HG02763 (cell line): ENCODE data around the gene FRYL.
"Not testable (repeated sequence)": the region's sequence is repeated elsewhere in the genome, so short reads cannot be mapped to it uniquely, and the experiment has no call there.

Source experiments
- ATAC-seq: cut with Tn5 transposase; IDR thresholded peaks from one replicate; pipeline ENCODE4 v1.9.1; 2021; ENCODE audit warnings: mild to moderate bottlenecking, moderate library complexity; ENCODE audit not compliant: unreplicated experiment

Gene FRYL

DNA sequence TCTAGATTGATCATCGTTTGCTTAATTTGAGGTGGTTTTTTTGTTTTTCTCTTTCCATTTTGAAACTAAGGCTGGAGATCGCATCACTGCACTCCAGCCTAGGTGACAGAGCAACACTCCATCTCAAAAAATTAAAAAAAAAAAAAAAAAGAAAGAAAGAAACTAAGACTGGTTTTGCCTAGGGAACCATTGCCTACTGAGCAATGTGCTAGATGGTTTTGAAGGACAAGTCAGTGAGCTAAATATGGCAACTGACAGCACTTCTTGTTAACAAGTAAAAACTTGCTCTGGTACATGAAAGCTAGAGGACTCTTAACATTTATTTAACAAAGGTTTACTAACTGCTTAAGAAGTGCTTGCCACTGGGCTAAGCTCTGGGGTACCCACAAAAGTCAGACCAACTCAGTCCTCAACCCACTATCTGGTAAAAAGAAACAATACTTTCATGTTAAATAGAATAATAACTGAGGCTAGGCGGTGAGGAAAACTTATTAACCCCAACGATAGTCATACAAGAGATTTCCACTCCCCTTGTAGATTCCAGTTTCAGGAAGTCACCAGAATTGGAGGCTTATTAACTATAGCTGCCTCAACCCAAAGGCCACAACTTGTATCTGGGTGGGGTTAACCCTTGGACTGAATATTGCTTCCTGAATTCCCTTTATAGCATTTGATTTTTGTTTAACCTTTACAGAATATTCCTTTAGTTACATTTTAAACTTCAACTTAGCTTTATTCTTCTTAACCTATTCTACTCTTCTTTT, 111.6 kb downstream of the FRYL start:
- ATAC-seq = no peak

DNA sequence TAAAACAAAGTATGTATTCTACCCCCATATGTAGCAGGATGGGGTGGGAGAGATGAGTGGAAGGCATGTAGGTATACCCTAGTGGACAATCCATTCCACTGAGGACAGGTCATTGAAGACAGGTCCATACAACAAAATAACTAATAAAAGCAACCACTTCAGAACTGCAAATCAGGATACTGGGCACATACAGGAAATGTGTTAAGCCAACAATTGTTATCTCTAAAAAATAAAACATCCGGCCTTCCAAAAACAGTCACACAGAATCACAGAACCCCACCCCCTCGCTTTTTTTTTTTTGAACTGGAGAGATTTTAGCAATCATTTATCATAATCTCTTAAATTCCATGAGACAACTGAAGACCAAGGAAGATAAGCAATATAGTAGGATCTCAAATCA, 112.9 kb downstream of the FRYL start:
- no peak for ATAC-seq

DNA sequence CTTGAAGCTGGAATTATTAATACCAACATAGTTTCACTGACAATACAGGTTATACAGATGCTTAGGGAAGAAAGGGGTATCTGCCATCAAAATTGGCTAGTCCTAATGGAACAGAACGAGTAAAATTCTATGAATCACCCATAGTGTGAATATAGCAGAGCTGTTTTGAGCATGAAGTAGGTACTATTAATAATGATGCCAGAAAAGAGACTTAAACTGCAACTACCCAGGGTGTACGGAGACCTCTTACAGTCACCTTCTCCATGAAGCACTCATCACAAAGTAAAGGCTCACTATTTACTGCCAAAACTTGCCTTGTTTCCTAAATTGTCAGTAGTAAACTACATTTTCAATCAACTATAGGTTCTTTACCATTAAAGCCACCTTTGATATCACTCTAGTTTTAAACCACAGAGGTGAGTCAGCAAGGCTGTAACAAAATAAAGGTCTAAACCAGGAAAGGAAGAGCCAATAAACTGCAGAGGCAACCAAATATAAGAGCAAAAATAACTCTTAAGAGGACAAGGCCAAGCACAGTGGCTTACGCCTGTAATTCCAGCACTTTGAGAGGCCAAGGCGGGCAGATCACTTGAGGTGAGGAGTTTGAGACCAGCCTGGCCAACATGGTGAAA, 114.4 kb downstream of the FRYL start:
- ATAC-seq = no peak

DNA sequence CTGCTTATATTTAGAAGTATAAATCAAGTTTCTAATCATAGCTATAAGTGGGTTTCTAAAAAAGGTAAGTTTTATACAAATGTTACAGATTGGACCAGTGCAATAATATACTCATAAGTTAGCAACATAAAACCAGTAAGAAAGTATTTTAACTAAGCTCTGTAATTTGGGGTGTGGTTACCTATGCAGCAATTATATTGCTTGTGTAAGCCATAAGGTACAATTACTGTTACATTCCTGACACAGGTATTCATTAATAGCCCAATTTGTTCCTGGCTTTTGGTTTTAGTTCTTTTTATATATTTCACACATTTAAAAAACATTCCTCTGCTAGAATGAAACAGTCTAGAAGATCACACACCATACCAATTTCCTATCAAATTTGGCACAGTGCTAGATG, 115.1 kb downstream of the FRYL start:
- no peak for ATAC-seq

DNA sequence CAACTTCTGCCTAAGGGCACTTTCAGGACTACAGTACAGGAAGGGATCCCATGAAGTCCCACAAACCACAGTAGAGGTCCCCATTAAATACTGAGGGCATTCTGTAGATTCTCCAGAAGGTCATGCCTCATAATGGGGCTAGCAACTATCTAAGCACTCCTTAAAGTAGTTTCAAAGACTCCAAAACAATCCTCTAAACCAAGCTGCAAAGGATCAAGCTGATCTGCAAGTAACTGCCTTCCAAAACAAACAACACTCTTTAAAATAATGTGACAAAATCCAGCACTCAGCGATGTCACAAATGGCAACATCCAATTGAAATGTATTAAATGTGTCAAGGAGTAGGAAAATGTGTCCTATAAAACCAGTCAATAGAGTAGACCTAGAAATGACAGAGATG, 118.7 kb downstream of the FRYL start:
- no peak for ATAC-seq

DNA sequence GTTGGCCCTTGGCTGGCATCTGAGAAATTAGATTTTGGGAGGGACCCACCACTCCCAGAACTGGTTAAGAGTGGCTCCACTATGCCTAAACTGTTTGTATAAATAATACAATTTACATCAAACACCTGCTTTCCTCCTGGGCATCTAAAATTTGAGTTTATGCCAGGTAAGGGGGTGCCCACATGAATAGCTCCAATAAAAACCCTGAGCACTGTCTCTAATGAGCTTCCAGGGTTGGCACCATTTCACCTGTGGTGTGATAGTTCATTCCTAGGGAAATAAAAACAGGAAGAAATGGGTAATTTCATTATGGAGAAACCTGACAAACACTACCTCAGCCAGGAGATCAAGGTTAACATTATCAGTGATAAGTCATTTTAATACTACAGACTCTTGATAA, 119.7 kb downstream of the FRYL start:
- ATAC-seq = no peak

DNA sequence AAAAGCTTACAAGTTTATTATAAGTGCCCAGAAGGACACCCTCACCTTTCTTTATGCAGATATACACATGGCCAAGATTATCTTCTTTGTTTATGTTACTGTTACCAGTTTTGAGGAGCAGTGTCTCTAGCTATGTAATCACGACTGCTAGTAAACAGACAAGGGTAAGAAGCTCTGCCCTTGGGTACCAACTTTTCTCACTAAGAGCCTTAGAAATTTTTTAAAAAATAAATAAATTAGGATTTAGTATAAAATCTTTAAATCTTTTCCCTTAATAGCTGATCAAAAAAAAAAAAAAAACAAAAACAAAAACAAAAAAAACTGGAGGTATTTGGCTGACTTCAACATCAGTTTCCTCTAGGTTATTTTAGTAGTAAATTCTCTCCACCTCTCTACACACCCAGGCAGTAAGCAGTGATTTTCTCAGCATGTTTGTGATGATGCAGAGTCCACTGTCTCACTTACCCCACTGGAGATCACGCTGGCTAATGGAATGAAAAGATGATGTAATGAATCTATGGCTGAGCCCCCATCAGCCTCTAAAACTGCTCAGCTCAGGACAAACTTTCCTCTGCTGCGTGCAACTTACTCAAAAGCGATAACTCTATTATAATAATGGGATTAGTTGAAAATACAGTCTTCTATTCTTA, 125.9 kb downstream of the FRYL start:
- no peak for ATAC-seq

DNA sequence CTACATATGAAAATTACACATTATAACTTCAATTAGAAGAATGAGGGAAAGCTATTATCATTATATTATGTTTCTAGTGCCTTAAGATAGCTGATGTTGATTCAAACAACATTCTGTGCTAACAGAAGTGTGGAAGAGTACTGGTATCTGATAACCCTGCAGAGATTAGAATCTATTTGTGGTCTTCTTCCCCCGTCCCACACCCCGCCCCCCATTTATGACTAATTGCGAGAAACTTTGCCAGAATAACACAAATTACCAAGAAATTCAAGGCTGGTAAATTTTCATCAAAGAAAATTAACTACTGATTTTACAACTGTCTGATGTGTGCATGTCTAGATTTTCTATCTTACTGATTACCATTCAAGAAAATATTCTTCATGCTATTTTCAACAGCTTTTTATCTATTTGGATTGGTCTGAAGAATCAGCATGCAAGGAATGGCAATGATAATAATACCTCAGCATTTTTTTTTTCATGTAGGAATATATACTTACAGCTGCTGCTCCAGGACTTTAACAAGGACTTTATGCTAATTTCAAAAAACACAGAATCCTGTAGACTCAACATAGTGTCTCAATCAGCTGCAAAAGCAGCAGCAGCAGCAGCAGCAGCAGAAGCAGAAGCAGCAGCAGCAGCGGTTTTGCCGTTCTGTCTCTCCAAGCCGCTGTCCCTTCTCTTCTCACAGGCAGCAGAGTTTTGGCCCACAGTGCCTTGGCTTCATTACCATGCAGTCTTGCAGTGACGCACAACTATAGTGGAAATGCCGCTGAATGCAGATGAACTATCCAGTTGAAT, 126.7 kb downstream of the FRYL start:
- no peak for ATAC-seq

DNA sequence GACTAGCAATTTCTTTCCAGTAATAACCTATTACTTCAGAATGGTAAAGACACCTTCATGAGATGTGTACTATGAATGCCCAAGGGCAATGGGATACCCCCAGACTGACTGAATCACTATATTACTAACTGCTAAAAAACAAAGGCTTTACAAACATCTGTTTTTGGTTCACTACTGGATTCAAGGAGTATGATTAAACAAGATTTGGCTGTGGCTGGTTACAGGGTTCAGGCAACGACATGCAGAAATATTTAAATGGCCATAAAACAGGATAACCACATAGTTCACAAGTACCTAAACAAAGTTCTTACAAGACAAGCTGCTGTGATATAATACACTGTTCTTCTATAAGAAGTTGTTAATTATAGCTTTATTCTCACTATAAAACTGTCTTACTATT, 128.2 kb downstream of the FRYL start:
- ATAC-seq = no peak

DNA sequence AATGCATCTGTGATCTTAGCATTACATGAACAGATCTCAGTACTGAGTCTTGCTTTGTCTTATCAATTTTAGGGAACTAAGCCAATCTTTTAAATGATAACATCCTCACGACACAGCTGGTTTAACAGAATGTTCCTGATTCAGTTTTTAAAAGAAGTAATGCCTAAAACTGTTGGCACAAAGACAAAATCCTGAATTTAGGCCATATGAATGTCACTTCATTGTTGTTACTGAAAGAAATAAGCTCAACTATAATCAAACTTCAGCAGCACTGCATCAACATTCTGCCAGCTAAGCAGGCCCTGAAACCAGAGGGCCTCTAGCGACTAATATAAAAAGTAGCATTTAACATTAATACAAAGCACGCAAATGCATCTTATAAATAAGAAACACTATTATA, 130.6 kb downstream of the FRYL start:
- ATAC-seq = no peak

DNA sequence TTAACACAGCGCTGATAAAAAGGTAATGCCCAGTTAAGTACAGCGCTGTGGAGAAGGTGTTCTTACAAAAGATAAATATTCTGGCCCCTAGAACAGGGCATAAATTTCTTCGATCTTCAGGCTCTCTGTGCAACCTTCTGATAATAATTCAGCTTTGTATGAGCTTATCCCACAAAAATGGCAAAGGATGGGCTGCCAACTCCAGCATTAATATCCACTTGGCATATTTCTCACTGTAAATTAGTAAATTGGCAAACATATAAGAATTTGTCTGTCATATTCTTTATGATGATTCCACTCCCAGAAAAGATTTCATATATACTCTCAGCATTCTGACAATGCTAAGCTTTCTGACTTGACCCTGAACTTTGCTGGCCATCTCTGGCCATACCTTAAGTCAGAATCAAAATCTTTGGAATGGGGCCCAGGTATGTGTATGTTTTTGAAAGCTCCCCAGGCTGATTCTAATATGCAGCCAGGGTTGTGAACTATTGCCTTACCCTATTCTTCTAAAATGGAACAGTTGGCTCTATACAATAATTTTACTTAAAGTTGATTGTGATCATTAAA, 134.8 kb downstream of the FRYL start:
- no peak for ATAC-seq

DNA sequence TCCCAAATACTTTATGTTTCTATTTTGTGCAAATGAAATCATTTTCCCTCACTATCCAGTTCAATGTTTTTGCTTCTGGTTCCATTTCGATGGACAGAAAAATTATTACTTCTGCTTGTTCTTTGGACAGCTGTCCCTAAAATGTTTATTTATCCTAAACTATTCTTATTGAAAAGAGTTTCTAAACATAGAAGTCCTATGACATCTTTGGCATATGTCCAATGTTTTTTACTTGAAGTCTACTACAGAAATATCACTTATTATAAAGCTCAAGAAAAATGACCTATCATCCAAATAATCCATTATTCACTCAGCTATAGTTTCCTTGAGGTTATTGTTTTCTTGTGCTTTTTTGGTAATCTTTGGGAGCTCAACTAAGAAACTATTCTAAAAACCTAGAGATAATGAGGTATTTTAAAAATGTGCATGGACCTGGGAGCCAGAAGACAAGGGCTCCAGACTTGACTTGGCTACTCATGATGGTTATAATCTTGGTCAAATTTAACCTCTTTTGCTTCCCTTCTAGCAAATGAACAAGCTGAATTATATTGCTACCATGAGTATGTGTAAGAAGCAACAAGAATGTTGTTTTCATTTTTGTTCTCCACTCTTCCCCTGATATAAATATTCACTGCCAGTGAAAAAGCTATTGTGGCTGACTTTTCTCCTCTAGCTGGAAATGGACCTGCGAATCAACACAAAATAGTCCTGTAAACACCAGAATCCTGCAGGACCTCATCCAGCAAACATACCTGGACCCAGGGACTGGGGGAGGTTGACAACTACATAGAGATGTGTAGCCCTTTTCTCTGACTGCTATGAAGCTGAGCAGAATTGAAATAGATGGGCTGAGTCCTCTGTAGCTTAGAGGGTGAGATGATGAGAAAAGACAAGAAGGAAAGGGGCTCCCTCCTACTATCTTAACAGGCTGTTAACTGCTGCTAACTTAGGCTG, 137.4 kb downstream of the FRYL start:
- ATAC-seq = no peak

DNA sequence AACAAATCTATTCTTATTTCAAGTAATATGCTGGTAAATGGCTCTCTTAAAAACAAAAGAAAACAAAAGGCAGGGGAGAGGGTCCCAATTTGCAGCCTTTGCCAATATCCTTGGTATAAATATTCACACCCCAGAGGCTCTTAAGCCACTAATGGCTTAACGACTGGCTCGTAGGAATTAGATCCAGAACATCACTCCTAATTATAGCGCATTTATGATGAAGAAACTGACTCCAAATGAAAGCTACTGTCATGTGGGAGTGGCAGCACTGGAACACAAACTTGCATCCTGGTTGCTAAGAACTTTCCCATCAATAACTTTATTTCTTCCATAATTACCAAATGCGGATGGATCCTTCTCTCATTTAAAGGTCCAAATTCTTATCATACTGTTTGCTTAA, 138.7 kb downstream of the FRYL start:
- no peak for ATAC-seq

DNA sequence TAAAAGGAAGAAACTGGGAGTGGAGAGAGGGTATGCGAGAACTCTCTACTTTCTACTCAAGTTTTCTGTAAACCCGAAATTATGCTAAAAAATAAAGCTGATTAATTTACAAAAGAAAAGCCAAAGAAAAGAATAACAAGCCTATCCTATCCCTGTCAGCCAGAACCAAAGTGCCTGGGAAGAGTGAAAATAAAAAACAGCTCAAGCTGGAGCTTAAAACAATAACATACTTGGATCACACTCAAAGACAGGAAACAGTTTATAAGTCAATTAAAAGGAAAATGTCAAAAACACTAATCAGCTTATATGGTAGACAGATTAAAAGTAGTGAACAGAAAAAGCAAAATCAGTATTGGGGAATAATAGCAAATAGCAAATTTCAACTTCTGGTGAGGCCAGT, 139.4 kb downstream of the FRYL start:
- no peak for ATAC-seq

DNA sequence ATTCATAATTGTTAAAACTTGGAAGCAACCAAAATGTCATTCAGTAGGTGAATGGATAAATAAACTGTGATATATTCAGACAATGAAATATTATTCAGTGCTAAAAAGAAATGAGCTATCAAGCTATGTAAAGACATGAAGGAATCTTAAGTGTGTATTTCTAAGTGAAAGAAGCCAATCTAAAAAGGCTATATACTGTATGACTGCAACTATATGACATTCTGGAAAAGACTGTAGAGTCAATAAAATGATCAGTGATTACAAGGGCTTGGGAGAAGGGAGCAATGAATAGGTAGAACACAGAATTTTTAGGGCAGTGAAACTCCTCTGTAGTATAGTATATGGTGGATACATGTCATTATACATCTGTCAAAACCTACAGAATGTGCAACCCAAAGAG, 139.9 kb downstream of the FRYL start:
- ATAC-seq = no peak

DNA sequence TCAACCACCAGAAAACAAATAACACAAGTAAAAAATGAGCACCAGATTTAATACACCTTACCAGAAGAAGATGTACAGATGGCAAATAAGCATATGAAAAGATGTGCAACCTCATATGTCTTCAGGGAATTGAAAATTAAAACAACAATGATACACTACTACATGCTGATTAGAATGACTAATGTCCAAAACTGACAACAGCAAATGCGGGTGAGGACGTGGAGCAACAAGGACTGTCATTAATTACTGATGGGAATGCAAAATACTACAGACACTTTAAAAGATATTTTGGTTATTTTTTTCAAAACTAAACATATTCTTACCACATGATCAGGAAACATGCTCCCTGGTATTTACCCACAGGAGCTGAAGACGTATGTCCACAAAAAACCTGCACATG, 140.3 kb downstream of the FRYL start:
- ATAC-seq = no peak

DNA sequence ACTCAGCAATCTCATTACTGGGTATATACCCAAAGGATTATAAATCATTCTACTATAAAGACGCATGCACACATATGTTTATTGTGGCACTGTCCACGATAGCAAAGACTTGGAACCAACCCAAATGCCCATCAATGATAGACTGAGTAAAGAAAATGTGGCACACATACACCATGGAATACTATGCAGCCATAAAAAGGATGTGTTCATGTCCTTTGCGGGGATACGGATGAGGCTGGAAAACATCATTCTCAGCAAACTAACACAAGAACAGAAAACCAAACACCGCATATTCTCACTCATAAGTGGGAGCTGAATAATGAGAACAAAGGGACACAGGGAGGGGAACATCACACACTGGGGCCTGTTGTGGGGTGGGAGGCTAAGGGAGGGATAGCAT, 141.5 kb downstream of the FRYL start:
- not testable (repeated sequence) for ATAC-seq

DNA sequence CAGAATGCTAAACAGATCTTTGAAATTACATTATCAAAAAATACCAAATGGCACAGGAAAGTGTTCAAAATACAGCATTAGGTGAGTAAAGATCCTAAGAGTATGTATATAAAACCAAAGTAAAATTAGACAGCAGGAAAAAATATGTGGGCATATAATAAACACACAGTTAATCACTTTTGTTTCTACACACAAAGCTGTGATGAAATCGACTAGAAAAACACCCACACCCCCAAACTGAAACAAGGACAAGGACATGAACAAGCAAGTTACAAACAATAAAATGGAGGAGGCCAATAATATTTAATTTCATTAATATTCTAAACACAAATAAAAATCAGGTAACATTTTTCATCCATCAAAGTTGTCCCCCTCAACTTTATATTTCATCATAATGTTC, 143.2 kb downstream of the FRYL start:
- no peak for ATAC-seq

DNA sequence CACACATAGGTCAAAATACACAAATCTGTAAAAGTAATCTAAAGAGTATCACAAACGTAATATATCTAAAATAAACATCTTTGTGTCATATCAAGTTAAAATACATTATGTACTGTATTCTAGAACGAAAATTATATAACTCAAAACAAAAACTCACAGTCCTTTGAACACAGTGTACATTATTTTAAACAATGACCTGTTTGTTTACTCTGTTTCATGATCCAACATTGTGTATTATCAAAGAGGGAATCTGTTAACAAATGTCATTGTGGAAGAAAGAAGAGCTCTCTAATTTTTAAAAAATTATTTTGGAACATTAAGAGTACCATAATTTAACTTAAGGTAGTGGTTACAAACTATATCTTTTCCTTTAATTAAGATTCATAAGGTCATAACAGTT, 144.1 kb downstream of the FRYL start:
- ATAC-seq = no peak

DNA sequence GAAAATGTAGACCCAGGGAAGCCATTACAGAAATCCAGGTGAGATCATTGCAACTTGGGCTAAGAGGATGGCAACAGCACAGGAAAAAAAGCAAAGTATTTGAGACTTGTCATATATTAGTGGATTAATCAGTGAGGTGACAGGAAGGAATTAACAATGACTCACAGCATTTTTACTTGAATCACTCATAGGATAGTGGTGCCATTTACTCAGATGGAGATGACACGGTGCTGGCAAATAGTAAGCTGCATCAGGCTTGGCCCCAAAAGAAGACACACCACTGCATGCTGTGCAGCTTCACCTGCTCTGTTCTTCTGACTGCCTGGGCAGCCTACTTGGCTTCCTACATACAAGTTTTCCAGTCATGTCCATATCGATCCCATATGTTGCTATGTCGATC, 144.8 kb downstream of the FRYL start:
- no peak for ATAC-seq
